ENCODE data around the gene CHMP3. TPM values are rescaled to one million over a fixed set of nuclear protein-coding genes. Genes with fewer than 3 reads are reported as not detected.

Gene CHMP3
- total RNA-seq (100 to 1,000 TPM in 1 of 2 donors, 10 to 100 TPM in 1; 72.8 to 126 TPM), polyA plus RNA-seq (100 to 1,000 TPM in 1 of 2 donors, 10 to 100 TPM in 1; 49.4 to 127 TPM)
- long read RNA-seq, donor 1, transcript CHMP3-201 (6 exons, 3,171 nt): major isoform, 36 of 74 reads
- long read RNA-seq, donor 1, partial matches to known transcripts: 32 of 74 reads
- long read RNA-seq, donor 1, other reads (novel, unspliced or antisense): 0 of 74 reads
- long read RNA-seq, donor 2, transcript CHMP3-201 (6 exons, 3,171 nt): major isoform, 17 of 25 reads
- long read RNA-seq, donor 2, partial matches to known transcripts: 7 of 25 reads
- long read RNA-seq, donor 2, other reads (novel, unspliced or antisense): 0 of 25 reads
- long read RNA-seq, donor 3, transcript CHMP3-201 (6 exons, 3,171 nt): major isoform, 15 of 17 reads
- long read RNA-seq, donor 3, partial matches to known transcripts: 0 of 17 reads
- long read RNA-seq, donor 3, other reads (novel, unspliced or antisense): 0 of 17 reads
- long read RNA-seq, donor 4, transcript CHMP3-201 (6 exons, 3,171 nt): major isoform, 20 of 22 reads
- long read RNA-seq, donor 4, partial matches to known transcripts: 0 of 22 reads
- long read RNA-seq, donor 4, other reads (novel, unspliced or antisense): 0 of 22 reads
- long read RNA-seq, donor 5, transcript CHMP3-201 (6 exons, 3,171 nt): major isoform, 41 of 66 reads
- long read RNA-seq, donor 5, partial matches to known transcripts: 22 of 66 reads
- long read RNA-seq, donor 5, other reads (novel, unspliced or antisense): 0 of 66 reads

DNA sequence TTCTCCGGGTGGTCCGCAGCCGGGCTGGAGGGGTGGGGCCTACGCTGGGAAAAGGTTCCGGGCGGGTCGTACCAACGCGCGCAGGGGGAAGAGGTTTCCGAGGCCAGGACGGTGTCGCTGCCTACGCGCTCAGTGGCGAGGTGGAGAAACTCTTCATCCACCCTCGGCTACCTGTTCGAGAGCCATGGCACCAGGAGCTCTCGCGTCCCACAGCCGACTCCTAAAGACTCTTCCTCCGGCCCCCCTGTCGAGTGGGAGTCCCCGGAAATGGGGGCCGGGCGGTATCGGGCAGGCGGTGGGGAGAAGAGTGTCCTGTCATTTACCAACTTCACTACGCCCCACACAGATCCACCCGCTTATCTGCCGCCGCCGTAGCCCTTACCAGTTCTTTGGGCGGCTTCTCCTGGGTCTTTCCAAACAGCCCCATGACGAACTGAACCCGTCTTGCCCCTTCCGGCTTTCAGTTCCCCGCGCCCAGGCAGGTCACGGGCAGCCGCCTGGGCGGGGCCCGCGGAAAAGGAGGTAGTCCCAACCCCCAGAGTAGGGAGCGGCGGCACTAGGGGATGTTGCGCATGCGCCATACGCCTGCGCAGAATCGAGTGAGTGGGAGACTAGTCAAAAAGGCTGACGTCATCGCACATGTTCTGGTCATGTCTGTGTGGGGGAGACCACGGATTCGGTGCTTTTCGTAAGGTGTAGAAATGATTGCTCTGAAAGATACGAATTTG, at the start of gene CHMP3:
Gene CHMP3, minus strand, starts transcription at position 522 of the 728 bp plus-strand sequence. Its CDS starts 95 bp downstream, at position 427.
- Histone ChIP-seq H3K4me1 (ENCODE audit: control insufficient read depth in 5 of 5, insufficient read depth in 5 of 5, low read length in 5 of 5) (peaks cover 2 to 18% (median 13%) of the 10 kb centered on the region in 5 donors), H3K27ac (ENCODE audit: low read depth in 1 of 2, low read length in 1 of 2) (peak within 1 kb of the TSS; percentile 97 to 99), H3K9me3 (ENCODE audit: control insufficient read depth in 4 of 4, insufficient read depth in 3 of 4, low read length in 3 of 4) (no peaks in the 10 kb centered on the region), H3K36me3 (ENCODE audit: control insufficient read depth in 4 of 4, insufficient read depth in 4 of 4, low read length in 4 of 4) (peaks cover 0 to 5% (median 1%) of the 10 kb centered on the region in 4 donors), H3K27me3 (ENCODE audit: control insufficient read depth in 3 of 3, insufficient read depth in 3 of 3, low read length in 2 of 3) (no peaks in the 10 kb centered on the region), H3K9ac (ENCODE audit: insufficient read depth in 1 of 2, low read length in 2 of 2) (peak within 1 kb of the TSS; percentile 96 to 99), H3K4me3 (peak within 1 kb of the TSS; percentile 63)
- TF ChIP-seq, protein P1, sequence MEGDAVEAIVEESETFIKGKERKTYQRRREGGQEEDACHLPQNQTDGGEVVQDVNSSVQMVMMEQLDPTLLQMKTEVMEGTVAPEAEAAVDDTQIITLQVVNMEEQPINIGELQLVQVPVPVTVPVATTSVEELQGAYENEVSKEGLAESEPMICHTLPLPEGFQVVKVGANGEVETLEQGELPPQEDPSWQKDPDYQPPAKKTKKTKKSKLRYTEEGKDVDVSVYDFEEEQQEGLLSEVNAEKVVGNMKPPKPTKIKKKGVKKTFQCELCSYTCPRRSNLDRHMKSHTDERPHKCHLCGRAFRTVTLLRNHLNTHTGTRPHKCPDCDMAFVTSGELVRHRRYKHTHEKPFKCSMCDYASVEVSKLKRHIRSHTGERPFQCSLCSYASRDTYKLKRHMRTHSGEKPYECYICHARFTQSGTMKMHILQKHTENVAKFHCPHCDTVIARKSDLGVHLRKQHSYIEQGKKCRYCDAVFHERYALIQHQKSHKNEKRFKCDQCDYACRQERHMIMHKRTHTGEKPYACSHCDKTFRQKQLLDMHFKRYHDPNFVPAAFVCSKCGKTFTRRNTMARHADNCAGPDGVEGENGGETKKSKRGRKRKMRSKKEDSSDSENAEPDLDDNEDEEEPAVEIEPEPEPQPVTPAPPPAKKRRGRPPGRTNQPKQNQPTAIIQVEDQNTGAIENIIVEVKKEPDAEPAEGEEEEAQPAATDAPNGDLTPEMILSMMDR (IDR thresholded peaks at IDR 0.05; ENCODE audit: control extremely low read depth, extremely low read depth): no peak
- ATAC-seq (ENCODE audit: insufficient read depth, low FRiP score): peak; percentile 92
- peak; percentile 98 to 99 (median 99) for DNase-seq
- WGBS, 2 donors: 0 to 1% methylated on average over 47 to 57 of the region's 57 CpGs

DNA sequence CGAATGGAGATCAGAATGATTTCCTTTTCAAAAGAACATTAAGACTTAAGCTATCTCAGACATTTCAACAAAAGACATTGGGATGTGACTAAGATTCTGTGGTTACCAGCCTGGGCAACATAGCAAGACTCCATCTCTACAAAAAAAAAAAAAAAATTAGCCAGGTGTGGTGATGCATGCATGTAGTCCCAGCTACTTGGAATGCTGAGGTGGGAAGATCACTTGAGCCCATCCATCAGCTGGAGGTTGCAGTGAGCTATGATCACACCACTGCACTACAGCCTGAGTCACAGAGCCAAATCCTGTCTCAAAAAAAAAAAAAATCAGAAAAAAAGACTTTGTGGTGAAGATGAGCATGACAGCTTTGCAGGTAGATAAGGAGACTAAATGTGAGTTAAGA, 47.6 kb upstream of the CHMP3 start:
- Histone ChIP-seq H3K4me3 (no peak overlapping the region), H3K27ac (ENCODE audit: low read depth in 1 of 2, low read length in 1 of 2) (no peak overlapping the region), H3K27me3 (ENCODE audit: control insufficient read depth in 3 of 3, insufficient read depth in 3 of 3, low read length in 2 of 3) (no peaks in the 10 kb centered on the region), H3K9me3 (ENCODE audit: control insufficient read depth in 4 of 4, insufficient read depth in 3 of 4, low read length in 3 of 4) (no peaks in the 10 kb centered on the region), H3K9ac (ENCODE audit: insufficient read depth in 1 of 2, low read length in 2 of 2) (no peak overlapping the region), H3K36me3 (ENCODE audit: control insufficient read depth in 4 of 4, insufficient read depth in 4 of 4, low read length in 4 of 4) (peaks cover 13 to 25% (median 20%) of the 10 kb centered on the region in 4 donors), H3K4me1 (ENCODE audit: control insufficient read depth in 5 of 5, insufficient read depth in 5 of 5, low read length in 5 of 5) (peaks cover 0 to 4% (median 0%) of the 10 kb centered on the region in 5 donors)
- TF ChIP-seq, protein P1 (IDR thresholded peaks at IDR 0.05; ENCODE audit: control extremely low read depth, extremely low read depth): no peak
- WGBS, 2 donors: 98% methylated on average over 1 of the region's 1 CpG
- DNase-seq (no peak), ATAC-seq (ENCODE audit: insufficient read depth, low FRiP score) (no peak)

DNA sequence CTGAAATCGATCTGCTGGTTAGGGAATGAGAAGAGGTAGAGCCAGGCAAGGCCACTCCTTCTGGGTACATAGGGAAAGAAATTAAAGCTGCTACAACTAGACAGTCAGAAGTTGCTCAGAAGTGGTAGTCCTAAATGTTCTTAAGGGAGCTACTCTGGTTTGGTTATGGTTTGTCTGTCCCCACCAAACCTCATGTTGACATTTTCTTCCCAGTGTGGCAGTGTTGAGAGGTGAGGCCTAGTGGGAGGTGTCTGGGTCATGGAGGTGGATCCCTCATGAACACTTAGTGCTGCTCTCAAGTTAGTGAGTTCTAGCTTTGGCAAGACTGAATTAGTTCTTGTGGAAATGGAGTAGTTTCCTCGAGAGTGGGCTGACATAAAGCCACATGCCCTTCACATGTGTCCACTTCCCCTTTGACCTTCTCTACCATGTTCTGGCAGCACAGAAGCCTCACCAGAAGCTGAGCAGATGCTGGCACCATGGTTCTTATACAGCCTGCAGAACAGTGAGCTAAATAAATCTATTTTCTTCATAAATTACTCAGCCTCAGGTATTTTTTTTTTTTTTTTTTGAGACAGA, 45.7 kb upstream of the CHMP3 start:
- no peak overlapping the region for H3K9ac ChIP-seq (ENCODE audit: insufficient read depth in 1 of 2, low read length in 2 of 2)
- H3K4me3 ChIP-seq: no peak overlapping the region
- H3K36me3 ChIP-seq (ENCODE audit: control insufficient read depth in 4 of 4, insufficient read depth in 4 of 4, low read length in 4 of 4): peaks cover 14 to 36% (median 22%) of the 10 kb centered on the region in 4 donors
- DNase-seq (no peak), ATAC-seq (ENCODE audit: insufficient read depth, low FRiP score) (no peak)
- H3K27me3 ChIP-seq (ENCODE audit: control insufficient read depth in 3 of 3, insufficient read depth in 3 of 3, low read length in 2 of 3): no peaks in the 10 kb centered on the region
- peaks cover 0 to 6% (median 2%) of the 10 kb centered on the region in 5 donors for H3K4me1 ChIP-seq (ENCODE audit: control insufficient read depth in 5 of 5, insufficient read depth in 5 of 5, low read length in 5 of 5)
- H3K27ac ChIP-seq (ENCODE audit: low read depth in 1 of 2, low read length in 1 of 2): no peak overlapping the region
- H3K9me3 ChIP-seq (ENCODE audit: control insufficient read depth in 4 of 4, insufficient read depth in 3 of 4, low read length in 3 of 4): no peaks in the 10 kb centered on the region
- WGBS, 2 donors: 71 to 81% methylated on average over 2 of the region's 2 CpGs
- TF ChIP-seq, protein P1 (IDR thresholded peaks at IDR 0.05; ENCODE audit: control extremely low read depth, extremely low read depth): no peak
